Breast epithelium (tissue), 3 donors: ENCODE results near the gene ITPR3.

ENCODE experiments used
- CTCF ChIP-seq, 3 donors: fragments of 450-650 bp; IDR thresholded peaks; one replicate each; pipeline ENCODE4 v1.5.1; 2016 to 2017; ENCODE audit warnings: antibody characterized with exemption in 3 of 3, mild to moderate bottlenecking in 3 of 3, moderate library complexity in 3 of 3
- POLR2A ChIP-seq: fragments of 450-650 bp; IDR thresholded peaks from one replicate; pipeline ENCODE4 v1.6.1; 2016; ENCODE audit warnings: antibody characterized with exemption, mild to moderate bottlenecking, moderate library complexity
- POLR2AphosphoS5 ChIP-seq, 3 donors: sonication (generic); formaldehyde crosslinking; IDR thresholded peaks; one replicate each; pipeline ENCODE4 v1.6.1; 2017; ENCODE audit warnings: antibody characterized with exemption in 3 of 3

- TF ChIP-seq CTCF (IDR thresholded peaks at IDR 0.05) (peak in 2 of 3 donors; percentile 40 to 55), POLR2A (no peak), POLR2AphosphoS5 (IDR thresholded peaks at IDR 0.05) (no peak)
Observed at GRCh38 chr6:33700391-33701050, 79.4 kb downstream of the ITPR3 start.
